Ishikawa (cell line): ENCODE data around the gene RNF223.

Experiments
- CEBPB ChIP-seq: IDR thresholded peaks from 2 replicates; pipeline ENCODE4 v1.6.1; 2012
- EP300 ChIP-seq: IDR thresholded peaks from 2 replicates; pipeline ENCODE4 v1.6.1; 2012; ENCODE audit warnings: borderline replicate concordance
- MAX ChIP-seq: IDR thresholded peaks from 2 replicates; pipeline ENCODE4 v1.6.1; 2012
- NFIC ChIP-seq: IDR thresholded peaks from 2 replicates; pipeline ENCODE4 v1.6.1; 2012
- REST ChIP-seq: IDR thresholded peaks from 2 replicates; pipeline ENCODE4 v1.6.1; 2012; ENCODE audit warnings: low read depth, mild to moderate bottlenecking
- TAF1 ChIP-seq: IDR thresholded peaks from 2 replicates; pipeline ENCODE4 v1.6.1; 2012; ENCODE audit warnings: low read depth, mild to moderate bottlenecking
- TEAD4 ChIP-seq: IDR thresholded peaks from 2 replicates; pipeline ENCODE4 v1.6.1; 2012
- YY1 ChIP-seq: IDR thresholded peaks from 2 replicates; pipeline ENCODE4 v1.6.1; 2012; ENCODE audit warnings: low read depth
- ZBTB7A ChIP-seq: IDR thresholded peaks from 2 replicates; pipeline ENCODE4 v1.6.1; 2012; ENCODE audit warnings: low read depth

- no peak for TF ChIP-seq ZBTB7A
- no peak for TF ChIP-seq EP300
- TF ChIP-seq NFIC, result no peak
- no peak for TF ChIP-seq MAX
- TF ChIP-seq TAF1, result no peak
- TF ChIP-seq YY1, result no peak
- no peak for TF ChIP-seq TEAD4
- no peak for TF ChIP-seq REST
- no peak for TF ChIP-seq CEBPB
Observed at GRCh38 chr1:1034439-1034781, 39.7 kb downstream of the RNF223 start.
